Skin epidermis (tissue), 12 donors: ENCODE data around the gene PRR30.
"Not testable (repeated sequence)": the region's sequence is repeated elsewhere in the genome, so short reads cannot be mapped to it uniquely, and the experiment has no call there.

ENCODE experiments used
- H3K27ac ChIP-seq, 21 experiments: fragments of 200-600 bp; sonication (generic) in 11 of 21; one replicate each; pipeline ENCODE4 v1.5.0; 2020; ENCODE audit warnings: mild to moderate bottlenecking in 3 of 21, inconsistent platforms in 2 of 21, moderate library complexity in 2 of 21
- H3K4me3 ChIP-seq, 7 experiments: fragments of 200-600 bp; sonication (generic) in 2 of 7; one replicate each; pipeline ENCODE4 v1.5.0; 2020; ENCODE audit warnings: inconsistent platforms in 2 of 7, mild to moderate bottlenecking in 2 of 7, moderate library complexity in 1 of 7

PRR30 gene

DNA sequence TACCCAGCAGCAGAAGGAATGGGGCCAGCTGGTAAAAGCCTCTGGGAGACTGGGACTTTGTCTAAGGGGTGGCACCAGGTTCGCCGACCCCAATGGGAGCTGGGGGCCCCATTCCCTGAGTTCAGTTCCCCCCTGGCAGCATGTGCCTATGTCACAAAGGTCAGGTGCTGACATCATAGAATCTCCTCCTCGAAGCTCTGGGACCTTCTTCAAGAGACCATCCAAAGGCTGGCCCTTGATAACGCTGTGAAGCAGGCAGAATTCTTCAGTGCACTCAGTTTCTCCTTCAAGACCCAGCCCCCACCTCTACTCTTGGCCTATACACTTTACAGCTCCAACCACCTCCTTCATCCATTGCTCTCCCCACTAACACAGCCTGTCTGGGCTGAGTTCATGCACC is at the start of gene PRR30:
Gene PRR30, minus strand, starts transcription at position 101 of the 400 bp plus-strand sequence. CDS start 1,081 bp downstream, outside the sequence.
- H3K4me3 ChIP-seq: no peak within 1 kb of the TSS
- no peak within 1 kb of the TSS for H3K27ac ChIP-seq

DNA sequence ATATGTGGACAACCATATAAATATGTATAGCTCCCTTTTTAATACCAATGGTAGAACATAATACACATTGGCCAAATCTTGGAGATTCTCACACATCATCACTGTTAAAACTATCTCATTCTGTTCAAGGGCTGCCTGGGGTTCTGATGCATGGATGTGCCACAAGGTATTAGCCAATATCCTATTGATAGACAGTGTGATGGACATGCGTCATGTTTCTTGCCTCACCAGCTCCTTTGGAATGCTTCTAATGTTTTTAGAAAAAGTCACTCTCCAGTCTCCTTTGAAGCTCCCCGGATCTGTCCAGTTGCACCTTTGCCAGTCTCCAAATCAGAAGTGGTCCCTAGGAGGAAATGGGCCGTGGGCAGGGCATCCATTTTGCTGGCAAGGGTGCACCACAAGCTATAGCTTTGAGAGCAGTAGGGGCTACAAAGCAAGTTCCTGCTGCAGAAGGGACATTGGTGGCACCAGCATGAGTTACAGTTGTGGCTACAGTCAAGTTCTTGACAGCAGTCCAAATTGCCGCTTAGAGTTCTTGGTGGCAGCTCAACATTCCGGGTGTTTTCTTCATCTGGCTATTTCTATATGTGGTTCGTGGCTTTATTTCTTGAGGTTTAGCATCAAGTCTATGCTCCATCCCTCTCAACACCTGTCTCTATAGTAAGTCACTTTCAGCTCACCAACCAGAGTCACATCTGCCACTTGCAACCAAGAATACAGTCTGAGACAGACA is 47.6 kb upstream of the PRR30 start:
- peak overlapping the region in 3 of 21 experiments; percentile 31 to 64 (median 55) for H3K27ac ChIP-seq
- H3K4me3 ChIP-seq: no peak overlapping the region

DNA sequence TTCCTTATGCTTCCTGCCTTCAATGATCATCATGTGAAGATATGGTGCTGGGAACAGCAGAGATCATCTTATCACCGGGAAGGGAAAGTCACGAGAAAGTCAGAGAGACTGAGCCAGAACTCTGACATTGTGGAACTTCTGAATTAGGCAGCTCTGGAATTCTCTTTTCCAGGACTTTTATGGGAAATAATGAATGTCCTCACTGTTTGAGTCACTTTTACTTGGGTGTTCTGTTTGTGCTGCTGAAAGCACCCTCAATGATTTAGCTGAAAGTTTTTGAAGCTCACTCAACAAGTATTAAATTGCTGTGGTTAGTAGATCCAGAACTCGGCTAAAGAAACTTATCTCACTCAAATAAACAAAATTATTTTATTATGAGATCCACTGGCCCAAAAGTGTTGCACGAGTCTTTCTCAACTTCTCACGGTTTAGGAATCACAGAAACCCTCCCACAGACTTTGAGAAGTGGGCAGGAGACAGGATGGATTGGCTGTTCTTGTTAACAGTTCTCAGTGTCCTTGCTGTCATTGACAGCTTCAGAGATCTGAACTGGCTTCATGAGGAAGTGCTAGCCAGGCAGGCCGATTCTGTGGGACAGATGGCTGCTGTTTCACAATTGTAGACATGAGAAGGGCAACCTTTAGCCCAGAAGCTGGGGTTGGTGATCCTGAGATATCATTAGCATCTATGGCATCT is 46.3 kb upstream of the PRR30 start:
- Histone ChIP-seq H3K4me3 (no peak overlapping the region), H3K27ac (peak overlapping the region in 16 of 21 experiments; percentile 15 to 77 (median 50))

DNA sequence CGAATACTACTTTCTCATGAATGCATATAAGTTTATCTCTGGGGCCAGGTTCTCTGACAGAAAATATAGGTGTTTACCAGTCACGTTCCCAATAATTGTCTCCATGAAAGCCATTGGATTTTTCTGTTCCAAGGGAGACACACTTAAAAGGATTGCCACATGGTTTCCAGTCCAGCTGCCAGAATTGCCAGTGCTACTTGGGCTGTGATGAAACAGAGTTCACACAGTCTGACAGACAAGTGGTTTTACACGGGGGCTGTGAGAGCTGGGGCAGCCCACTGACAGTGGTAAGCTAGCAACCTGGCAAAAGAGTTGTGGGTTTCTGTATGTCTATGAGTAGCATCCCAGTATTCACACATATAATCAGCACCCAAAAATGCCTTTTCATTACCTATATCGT is 44.9 kb upstream of the PRR30 start:
- H3K27ac ChIP-seq: peak overlapping the region in 12 of 21 experiments; percentile 1 to 74 (median 38)

DNA sequence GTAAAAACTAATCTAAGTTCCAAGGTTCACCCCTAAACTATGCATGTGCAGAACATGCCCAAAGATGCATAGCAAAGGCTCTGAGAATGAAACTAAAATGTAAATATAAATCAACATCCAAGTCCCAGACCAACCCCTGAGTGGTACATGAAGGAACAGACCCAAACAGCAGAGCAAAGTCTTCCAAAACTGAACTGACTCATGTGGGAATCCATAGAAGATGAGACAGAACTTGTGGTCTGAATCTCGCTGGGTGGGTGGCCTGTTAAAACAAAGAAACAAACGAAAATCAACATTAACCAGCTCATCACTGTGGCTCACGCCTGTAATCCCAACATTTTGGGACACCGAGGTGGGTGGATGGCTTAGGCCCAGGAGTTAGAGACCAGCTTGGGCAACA is 43.1 kb upstream of the PRR30 start:
- Histone ChIP-seq H3K27ac (peak overlapping the region in 8 of 21 experiments; percentile 25 to 74 (median 40)), H3K4me3 (no peak overlapping the region)

More for the DNA sequence above, 44.9 kb upstream of the PRR30 start:
- H3K4me3 ChIP-seq: no peak overlapping the region

DNA sequence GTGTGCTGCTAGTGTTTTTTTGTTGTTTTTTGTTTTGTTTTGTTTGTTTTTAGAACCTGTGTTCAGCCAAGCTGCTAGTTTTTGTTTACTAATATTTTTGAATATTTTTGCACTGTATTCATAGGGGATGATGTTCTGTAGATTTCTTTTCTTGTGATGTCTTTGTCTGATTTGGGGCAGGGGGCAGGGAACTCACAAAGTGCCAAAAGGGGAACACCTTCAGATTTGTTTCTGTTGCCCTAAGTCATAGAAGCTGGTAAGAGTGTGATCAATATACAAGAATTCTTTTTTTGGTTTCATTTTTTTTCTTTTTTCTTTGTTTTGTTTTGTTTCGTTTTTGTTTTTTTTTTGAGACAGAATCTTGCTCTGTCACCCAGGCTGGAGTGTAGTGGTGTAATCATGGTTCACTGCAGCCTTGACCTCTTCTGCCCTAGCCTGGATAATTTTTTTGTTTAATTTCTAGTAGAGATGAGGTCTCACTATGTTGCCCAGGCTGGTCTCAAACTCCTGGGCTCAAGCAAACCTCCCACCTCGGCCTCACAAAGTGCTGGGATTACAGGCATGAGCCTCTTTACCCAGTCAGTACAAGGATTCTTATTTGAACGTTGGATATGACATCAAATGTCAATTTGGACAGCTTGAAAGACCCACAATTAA is 40.3 kb upstream of the PRR30 start:
- peak overlapping the region in 1 of 21 experiments; percentile 30 for H3K27ac ChIP-seq

DNA sequence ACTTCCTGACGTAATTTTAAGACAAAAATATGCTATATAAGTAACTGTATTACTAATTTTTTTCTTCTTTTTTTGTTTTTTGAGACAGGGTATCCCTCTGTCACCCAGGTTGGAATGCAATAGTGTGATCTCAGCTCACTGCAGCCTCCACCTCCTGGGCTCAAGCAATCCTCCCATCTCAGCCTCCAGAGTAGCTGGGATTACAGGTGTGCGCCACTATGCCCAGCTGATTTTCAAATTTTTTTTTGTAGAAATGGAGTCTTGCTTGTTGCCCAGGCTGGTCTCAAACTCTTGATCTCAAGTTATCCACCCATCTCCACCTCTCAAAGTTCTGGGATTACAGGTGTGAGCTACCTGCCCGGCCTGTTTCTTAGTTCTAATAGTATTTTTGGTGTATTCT is 39.3 kb upstream of the PRR30 start:
- H3K4me3 ChIP-seq: no peak overlapping the region
- no peak overlapping the region for H3K27ac ChIP-seq

More for the DNA sequence above, 40.3 kb upstream of the PRR30 start:
- H3K4me3 ChIP-seq: no peak overlapping the region

DNA sequence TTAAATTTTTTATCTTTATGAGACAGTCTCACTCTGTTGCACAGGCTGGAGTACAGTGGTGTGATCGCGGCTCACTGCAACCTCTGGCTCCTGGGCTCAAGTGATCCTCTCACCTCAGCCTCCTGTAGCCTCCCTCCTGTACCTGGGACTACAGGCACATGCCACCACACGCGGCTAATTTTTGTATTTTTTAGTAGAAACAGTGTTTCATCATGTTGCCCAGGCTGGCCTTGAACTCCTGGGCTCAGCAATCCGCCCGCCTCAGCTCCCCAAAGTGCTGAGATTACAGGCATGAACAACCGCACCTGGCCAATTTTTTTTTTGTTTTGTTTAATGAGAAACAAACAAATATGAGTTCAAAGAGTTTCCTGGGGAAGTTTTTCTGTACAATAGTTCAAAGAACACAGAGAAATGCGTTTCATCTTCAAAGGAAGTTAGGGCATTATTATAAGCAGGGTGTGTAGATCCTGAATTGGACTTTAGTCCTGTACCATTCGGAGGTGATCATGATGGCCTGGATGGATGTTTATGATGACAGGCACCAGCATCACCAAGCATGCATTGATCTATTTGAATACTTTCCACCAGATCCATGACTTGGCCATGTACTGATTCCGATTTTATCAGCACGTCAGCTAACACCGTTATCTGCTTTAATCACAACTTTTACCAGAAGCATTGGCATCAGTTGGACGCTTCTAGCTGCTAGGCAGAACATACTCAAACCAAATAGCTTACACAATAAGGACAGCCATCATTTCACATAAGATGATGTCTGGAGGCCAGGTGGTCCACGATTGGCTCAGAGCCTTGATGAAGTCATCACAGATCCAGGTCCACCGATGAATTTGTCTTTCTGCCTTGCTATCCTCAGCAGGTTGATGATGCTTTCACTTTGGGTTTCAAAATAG is 38.5 kb upstream of the PRR30 start:
- no peak overlapping the region for H3K27ac ChIP-seq
- H3K4me3 ChIP-seq: no peak overlapping the region

DNA sequence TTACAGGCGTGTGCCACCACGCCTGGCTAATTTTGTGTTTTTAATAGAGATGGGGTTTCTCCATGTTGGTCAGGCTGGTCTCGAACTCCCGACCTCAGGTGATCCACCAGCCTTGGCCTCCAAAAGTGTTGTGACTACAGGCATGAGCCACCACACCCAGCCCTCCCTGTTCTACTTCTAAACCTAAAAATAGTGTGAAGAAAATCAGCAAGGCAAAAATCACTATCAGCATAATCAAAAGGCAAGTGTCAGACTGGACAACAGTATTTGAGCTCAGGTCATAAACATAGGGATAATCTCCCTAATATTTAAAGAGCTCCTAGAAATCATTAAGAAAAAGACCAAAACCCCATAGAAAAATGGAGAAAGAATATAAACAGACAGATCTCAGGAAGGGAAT is 36.6 kb upstream of the PRR30 start:
- not testable (repeated sequence) for H3K27ac ChIP-seq, H3K4me3 ChIP-seq

DNA sequence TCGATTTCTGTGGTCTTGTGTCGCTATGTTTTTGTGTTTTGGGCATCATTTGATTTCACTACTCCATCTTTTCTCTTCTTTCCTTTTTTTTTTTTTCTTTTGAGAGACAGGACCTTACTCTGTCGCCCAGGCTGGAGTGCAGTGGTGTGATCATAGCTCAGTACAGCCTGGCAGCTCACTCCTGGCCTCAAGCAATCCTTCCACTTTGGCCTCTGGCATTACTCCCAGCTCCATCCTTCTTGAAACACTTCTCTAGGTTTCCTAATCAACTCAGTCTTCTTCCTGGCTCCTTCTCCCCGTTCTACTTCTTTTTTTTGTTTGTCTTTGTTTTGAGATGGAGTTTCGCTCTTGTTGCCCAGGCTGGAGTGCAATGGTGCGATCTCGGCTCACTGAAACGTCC is 36.1 kb upstream of the PRR30 start:
- Histone ChIP-seq H3K4me3 (no peak overlapping the region), H3K27ac (no peak overlapping the region)

DNA sequence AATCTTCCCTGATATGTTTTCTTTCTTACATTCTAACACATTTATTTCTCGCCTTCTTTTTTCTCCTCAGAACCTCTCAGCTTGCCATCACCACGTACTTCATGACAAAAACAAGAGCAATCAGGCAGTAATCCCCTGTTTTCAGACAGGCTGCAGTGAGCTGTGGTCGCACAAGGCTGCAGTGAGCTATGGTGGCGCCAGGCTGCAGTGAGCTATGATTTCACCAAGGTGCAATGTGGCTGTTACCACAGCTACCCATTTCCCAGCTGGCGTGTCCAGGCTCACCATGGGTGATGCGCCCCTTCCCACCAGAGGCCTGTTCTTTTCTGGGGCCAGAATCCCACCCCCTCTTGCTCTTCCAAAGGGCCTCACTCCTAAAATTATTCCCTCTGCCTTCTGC is 35.4 kb upstream of the PRR30 start:
- Histone ChIP-seq H3K4me3 (no peak overlapping the region), H3K27ac (no peak overlapping the region)

DNA sequence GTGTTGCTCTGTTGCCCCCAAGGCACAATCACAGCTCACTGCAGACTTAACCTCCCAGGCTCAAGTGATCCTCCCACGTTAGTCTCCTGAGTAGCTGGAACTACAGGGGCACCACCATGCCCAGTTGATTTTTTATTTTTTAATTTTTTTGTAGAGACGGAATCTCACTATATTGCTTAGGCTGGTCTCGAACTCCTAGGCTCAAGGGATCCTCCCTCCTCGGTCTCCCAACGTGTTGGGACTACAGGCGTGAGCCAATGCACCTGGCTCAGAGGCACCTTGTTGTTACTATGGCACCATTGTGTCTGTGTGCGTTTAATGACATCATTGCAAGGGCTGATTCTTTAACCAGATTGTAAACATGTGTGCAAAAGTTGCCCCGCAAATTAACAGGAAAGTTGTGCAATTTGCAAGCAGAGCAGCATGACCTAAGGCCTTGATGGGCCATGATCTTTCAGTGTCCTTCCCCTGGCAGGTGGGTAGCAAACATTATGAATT is 32.2 kb upstream of the PRR30 start:
- no peak overlapping the region for H3K4me3 ChIP-seq
- H3K27ac ChIP-seq: no peak overlapping the region

DNA sequence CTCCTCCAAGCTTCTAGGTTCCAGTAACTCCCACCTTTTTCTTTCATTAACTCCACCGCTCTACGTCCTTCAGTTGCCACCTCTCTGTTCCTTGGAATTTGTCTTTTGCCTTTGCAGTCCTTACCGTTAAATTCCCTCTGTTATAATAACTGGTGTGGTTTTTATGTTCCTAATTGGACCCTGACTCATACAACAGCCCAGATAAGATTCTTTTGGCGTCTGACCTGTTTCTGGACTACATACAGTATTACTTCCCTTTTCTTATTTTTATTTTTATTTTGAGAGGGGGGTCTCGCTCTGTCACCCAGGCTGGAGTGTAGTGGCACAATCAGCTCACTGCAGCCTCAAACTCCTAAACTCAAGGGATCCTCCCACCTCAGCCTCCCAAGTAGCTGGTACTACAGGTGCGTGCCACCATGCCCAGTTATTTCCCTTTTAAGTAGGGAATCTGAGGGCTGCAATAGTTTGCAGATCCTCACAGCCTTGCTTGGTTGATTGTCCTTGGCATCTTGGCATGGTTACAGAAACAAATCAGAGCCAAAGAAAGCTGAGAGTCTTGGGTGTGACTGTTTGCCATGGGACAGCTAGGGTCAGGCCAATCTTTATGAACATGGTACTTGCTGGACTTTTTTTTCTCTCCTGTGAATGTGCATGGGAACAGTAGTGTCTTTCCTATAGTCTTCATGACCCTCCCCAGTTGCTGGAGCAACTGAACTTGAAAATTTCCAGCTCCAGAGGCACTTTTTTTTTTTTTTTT is 31.5 kb upstream of the PRR30 start:
- Histone ChIP-seq H3K27ac (no peak overlapping the region), H3K4me3 (no peak overlapping the region)

DNA sequence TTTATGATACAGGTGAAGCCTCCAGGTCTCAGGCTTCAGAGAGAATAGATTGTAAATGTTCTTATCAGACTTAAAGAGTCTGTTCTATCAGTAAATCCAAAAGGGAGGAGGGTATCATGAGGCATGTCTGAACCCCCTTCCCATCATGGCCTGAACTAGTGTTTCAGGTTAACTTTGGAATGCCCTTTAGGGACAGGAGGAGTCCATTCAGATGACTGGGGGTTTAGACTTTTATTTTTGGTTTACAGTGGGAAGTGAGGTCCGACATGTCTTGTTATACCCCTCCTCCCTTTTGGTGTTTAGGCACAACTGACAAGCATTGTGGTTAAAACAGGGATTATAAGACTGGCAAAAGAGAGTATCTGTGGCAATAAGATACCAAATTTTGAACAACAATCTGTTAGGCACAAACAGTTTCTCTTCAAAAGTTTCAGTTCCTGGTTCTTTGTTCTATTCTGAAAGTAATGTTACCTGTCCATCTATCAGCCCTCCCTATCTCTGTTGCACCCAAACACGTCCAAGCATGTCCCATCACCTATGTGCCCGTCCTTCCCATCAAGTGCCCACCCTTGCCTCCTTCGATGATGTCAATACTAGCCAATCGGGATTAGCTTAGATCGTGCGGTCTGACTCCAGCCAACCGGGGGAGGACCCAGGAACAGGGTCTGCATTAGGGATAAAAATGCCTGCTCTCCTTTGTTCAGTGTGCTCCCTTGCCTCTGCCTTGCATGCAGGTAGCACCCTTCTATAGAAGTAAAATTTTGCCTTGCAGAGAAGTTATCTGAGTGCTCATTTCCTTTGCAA is 26.0 kb upstream of the PRR30 start:
- H3K27ac ChIP-seq: no peak overlapping the region

DNA sequence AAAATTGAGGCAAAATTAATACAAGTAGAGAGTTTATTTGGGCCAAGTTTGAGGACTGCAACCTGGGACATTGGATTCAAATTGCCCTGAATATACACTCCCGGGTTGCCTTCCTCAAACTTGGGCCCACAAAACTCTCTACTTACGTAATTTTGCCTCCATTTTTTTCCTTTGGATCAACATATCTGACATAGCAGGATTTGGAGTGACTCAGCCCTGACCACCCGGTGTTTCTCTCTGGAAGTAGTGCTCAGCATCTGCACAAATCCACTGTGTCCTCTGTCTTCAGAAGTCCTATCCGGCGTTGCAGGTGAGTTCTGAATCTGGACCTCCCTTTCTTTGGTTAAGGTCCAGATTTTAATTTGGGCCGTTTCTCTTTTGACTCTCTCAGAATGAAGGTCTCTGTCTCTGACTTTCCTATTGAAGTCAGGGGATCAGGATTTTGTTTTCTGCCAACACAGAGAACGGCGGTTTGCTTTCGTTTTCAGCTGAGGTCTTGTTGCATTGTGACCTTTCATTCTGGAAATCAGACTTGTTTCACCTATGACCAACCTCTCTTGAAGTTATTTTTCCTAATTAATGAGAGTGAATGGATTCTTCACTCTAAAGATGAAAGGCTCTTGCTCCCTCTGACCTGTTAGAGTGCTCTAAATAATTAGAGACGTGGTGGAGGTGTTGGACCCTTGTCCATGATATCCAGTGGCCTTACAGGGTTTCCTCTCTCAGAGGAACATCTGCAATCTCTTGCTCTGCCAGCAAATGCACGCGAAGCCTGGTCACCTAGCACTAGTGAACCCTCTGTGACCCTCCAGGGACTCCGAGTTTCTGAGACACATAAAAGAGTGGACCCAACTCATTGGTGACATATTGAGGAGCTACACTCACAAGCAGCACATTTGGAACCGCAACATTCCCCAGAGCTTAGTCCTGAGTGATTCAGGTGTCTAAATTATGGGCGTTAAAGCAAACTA is 23.2 kb upstream of the PRR30 start:
- no peak overlapping the region for H3K4me3 ChIP-seq
- no peak overlapping the region for H3K27ac ChIP-seq

More for the DNA sequence above, 26.0 kb upstream of the PRR30 start:
- no peak overlapping the region for H3K4me3 ChIP-seq

DNA sequence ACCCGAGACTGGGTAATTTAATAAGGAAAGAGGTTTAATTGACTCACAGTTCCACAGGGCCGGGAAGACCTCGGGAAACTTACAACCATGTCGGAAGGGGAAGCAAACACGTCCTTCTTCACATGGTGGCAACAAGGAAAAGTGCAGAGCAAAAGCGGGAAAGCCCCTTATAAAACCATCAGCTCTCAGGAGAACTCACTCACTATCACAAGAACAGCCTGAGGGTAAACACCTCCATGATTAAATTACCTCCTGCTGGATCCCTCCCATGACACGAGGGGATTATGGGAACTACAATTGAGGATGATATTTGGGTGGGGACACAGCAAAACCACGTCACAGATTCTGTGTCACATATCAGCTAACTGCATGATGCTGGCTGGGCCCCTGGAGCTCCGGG is 21.0 kb upstream of the PRR30 start:
- H3K27ac ChIP-seq: no peak overlapping the region
- H3K4me3 ChIP-seq: no peak overlapping the region

DNA sequence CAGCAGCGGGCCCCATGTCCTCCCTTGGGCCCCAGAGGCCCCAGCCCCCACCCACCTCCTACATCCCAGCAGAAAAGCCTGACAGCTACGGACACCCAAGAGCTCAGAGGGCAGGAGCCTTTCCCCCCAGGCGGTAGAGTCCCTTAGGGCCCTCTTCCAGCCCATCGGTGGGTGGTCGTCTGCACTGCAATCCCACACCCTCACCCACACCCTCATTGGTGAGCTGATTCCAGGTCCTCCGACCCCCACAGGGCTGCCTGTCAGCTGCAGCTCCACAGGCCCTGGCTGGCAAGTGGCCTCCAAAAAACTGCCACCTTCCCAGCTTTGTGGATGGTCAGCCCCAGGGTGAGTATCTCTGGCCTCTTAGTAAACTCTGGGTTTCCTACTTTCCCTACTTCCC is 20.1 kb upstream of the PRR30 start:
- Histone ChIP-seq H3K4me3 (no peak overlapping the region), H3K27ac (no peak overlapping the region)
